Esophagus muscularis mucosa (tissue), 3 donors: ENCODE results near the gene ME3.

Experiments used
- CTCF ChIP-seq, 3 experiments: fragments of 200-600 bp in 2 of 3; fragments of 450-650 bp in 1 of 3; sonication (generic) in 2 of 3; IDR thresholded peaks; one replicate each; pipeline ENCODE4 v1.5.1; 2017 to 2019; ENCODE audit warnings: antibody characterized with exemption in 3 of 3, mild to moderate bottlenecking in 2 of 3, moderate library complexity in 1 of 3
- POLR2A ChIP-seq: fragments of 450-650 bp; IDR thresholded peaks from one replicate; pipeline ENCODE4 v1.6.1; 2017; ENCODE audit warnings: antibody characterized with exemption, moderate library complexity, mild to moderate bottlenecking, low read depth
- POLR2AphosphoS5 ChIP-seq, 2 donors: sonication (generic); formaldehyde crosslinking; IDR thresholded peaks; one replicate each; pipeline ENCODE4 v1.6.1; 2017; ENCODE audit warnings: antibody characterized with exemption in 2 of 2

GRCh38 chr11:86718999-86719398 lies 46.6 kb upstream of the ME3 start:
- TF ChIP-seq POLR2AphosphoS5 (IDR thresholded peaks at IDR 0.05) (no peak), POLR2A (no peak), CTCF (IDR thresholded peaks at IDR 0.05) (no peak)
